Testis (tissue), 5 donors: Measurements from ENCODE around the gene ROPN1B. TPM values are rescaled to one million over a fixed set of nuclear protein-coding genes. Genes with fewer than 3 reads are reported as not detected.
"Not testable (repeated sequence)": the region's sequence is repeated elsewhere in the genome, so short reads cannot be mapped to it uniquely, and the experiment has no call there.

Experiments used
- DNase-seq: peaks from one replicate; pipeline ENCODE4 v3.0.0-alpha.2; 2019
- H3K27ac ChIP-seq, 2 donors: fragments of 200-600 bp; sonication (generic); one replicate each; pipeline ENCODE4 v1.5.1; 2019
- H3K27me3 ChIP-seq: fragments of 200-600 bp; sonication (generic); one replicate; pipeline ENCODE4 v1.5.1; 2019
- H3K36me3 ChIP-seq: fragments of 200-600 bp; sonication (generic); one replicate; pipeline ENCODE4 v1.5.1; 2017; ENCODE audit warnings: low read depth; ENCODE audit errors: missing control alignments
- H3K4me1 ChIP-seq: fragments of 200-600 bp; sonication (generic); one replicate; pipeline ENCODE4 v1.5.1; 2019
- H3K4me3 ChIP-seq, 2 donors: fragments of 200-600 bp; sonication (generic); one replicate each; pipeline ENCODE4 v1.5.1; 2017 to 2019
- H3K9me3 ChIP-seq: fragments of 200-600 bp; sonication (generic); one replicate; pipeline ENCODE4 v1.5.1; 2017
- CTCF ChIP-seq, 3 experiments: fragments of 450-650 bp in 2 of 3; fragments of 200-600 bp in 1 of 3; sonication (generic) in 1 of 3; IDR thresholded peaks; one replicate each; pipeline ENCODE4 v1.5.1; 2016 to 2019; ENCODE audit warnings: antibody characterized with exemption in 3 of 3, mild to moderate bottlenecking in 2 of 3, moderate library complexity in 1 of 3
- WGBS, 2 donors: methylation state at CpG; one replicate each; pipeline ENCODE4 v1.1.5; 2018; 5-methylcytosine and 5-hydroxymethylcytosine counted together
- intact Hi-C: fragments of 100-400 bp; cut with DNase I; formaldehyde crosslinking; loops from one replicate; pipeline ENCODE4 v1.15.1; 2023; ENCODE audit warnings: low total_unique reads
- long read RNA-seq, 2 donors: transcript quantifications; one replicate each; lab custom pipeline, GENCODE V29; 2026
- polyA plus RNA-seq: library from polyadenylated mRNA; stranded (reverse); fragments of 350-450 nt; fragmentation: Illumina TruSeq; extraction: RNeasy Lipid Tissue Mini Kit (QIAGEN cat#74804); gene quantifications from one replicate; pipeline ENCODE4 v1.2.3, GENCODE V29; 2014; ENCODE audit warnings: low read depth, low replicate concordance; ENCODE audit not compliant: insufficient read depth
- total RNA-seq, 2 donors: library from RNA; depleted of rRNA; stranded (reverse); fragments of >200 nt; gene quantifications; one replicate each; pipeline ENCODE4 v1.2.3, GENCODE V29; 2016

The ROPN1B gene
- total RNA-seq = 100 to 1,000 TPM; 123 to 239 TPM
- polyA plus RNA-seq = 534 TPM
- long read RNA-seq, donor 1 = 0 reads
- long read RNA-seq, donor 2 = 0 reads

- H3K4me1 ChIP-seq, H3K27ac ChIP-seq, H3K36me3 ChIP-seq, intact Hi-C loops, H3K27me3 ChIP-seq, H3K9me3 ChIP-seq, H3K4me3 ChIP-seq, DNase-seq: not testable (repeated sequence)
- 0% methylated on average over 3 of the region's 50 CpGs; no CpG with 5 or more reads in 1 of the 2 donors for WGBS, 2 donors
Observed at GRCh38 chr3:125968701-125969592, at the start of gene ROPN1B. Gene ROPN1B (plus strand): TSS chr3:125969178. CDS start chr3:125972055, 2,877 bp downstream.

- H3K4me3 ChIP-seq, H3K27me3 ChIP-seq, H3K4me1 ChIP-seq, intact Hi-C loops, DNase-seq, H3K27ac ChIP-seq, H3K36me3 ChIP-seq, H3K9me3 ChIP-seq: not testable (repeated sequence)
- WGBS, 2 donors = 76 to 79% methylated on average over 10 of the region's 10 CpGs
Observed at GRCh38 chr3:125920191-125920590, 48.8 kb upstream of the ROPN1B start.

GRCh38 chr3:125920751-125921279, 48.2 kb upstream of the ROPN1B start:
- H3K27me3 ChIP-seq, H3K9me3 ChIP-seq, H3K27ac ChIP-seq, H3K36me3 ChIP-seq, H3K4me3 ChIP-seq, intact Hi-C loops, DNase-seq, H3K4me1 ChIP-seq: not testable (repeated sequence)
- 73 to 81% methylated on average over 4 to 14 of the region's 14 CpGs for WGBS, 2 donors

- H3K27ac ChIP-seq, H3K27me3 ChIP-seq, H3K4me1 ChIP-seq, H3K36me3 ChIP-seq, H3K4me3 ChIP-seq, intact Hi-C loops, H3K9me3 ChIP-seq: not testable (repeated sequence)
- peak; percentile 16 to 37 (median 26) for TF ChIP-seq CTCF (IDR thresholded peaks at IDR 0.05)
- WGBS, 2 donors = 66 to 67% methylated on average over 5 of the region's 5 CpGs
- DNase-seq = peak; percentile 54
Observed at GRCh38 chr3:125921712-125922111, 47.3 kb upstream of the ROPN1B start.

- not testable (repeated sequence) for H3K27ac ChIP-seq, DNase-seq
Observed at GRCh38 chr3:125923324-125924115, 45.5 kb upstream of the ROPN1B start.

GRCh38 chr3:125924276-125924675, 44.7 kb upstream of the ROPN1B start:
- DNase-seq, intact Hi-C loops, H3K27ac ChIP-seq, H3K27me3 ChIP-seq, H3K36me3 ChIP-seq, H3K4me1 ChIP-seq, H3K4me3 ChIP-seq, H3K9me3 ChIP-seq: not testable (repeated sequence)
- WGBS, 2 donors = 62 to 66% methylated on average over 4 to 9 of the region's 9 CpGs

More at GRCh38 chr3:125923324-125924115, 45.5 kb upstream of the ROPN1B start:
- WGBS, 2 donors = 77 to 89% methylated on average over 3 to 15 of the region's 16 CpGs
- intact Hi-C loops, H3K9me3 ChIP-seq, H3K36me3 ChIP-seq, H3K4me1 ChIP-seq, H3K27me3 ChIP-seq, H3K4me3 ChIP-seq: not testable (repeated sequence)

GRCh38 chr3:125925727-125926126, 43.3 kb upstream of the ROPN1B start:
- H3K36me3 ChIP-seq, H3K27me3 ChIP-seq, DNase-seq, H3K27ac ChIP-seq, H3K9me3 ChIP-seq, H3K4me3 ChIP-seq, H3K4me1 ChIP-seq, intact Hi-C loops: not testable (repeated sequence)
- 84 to 91% methylated on average over 7 to 13 of the region's 13 CpGs for WGBS, 2 donors
